Activated CD4-positive, alpha-beta T cell treated with anti-CD3 and anti-CD28 coated beads, Interleukin-2, amount 50 U/mL, for 1 hour (primary cell): ENCODE measurements around the gene TCEAL4.
"Not testable (repeated sequence)": the region's sequence is repeated elsewhere in the genome, so short reads cannot be mapped to it uniquely, and the experiment has no call there.

Experiments used
- DNase-seq: peaks from one replicate; pipeline ENCODE4 v3.0.0-alpha.2; 2020

The TCEAL4 gene

DNA sequence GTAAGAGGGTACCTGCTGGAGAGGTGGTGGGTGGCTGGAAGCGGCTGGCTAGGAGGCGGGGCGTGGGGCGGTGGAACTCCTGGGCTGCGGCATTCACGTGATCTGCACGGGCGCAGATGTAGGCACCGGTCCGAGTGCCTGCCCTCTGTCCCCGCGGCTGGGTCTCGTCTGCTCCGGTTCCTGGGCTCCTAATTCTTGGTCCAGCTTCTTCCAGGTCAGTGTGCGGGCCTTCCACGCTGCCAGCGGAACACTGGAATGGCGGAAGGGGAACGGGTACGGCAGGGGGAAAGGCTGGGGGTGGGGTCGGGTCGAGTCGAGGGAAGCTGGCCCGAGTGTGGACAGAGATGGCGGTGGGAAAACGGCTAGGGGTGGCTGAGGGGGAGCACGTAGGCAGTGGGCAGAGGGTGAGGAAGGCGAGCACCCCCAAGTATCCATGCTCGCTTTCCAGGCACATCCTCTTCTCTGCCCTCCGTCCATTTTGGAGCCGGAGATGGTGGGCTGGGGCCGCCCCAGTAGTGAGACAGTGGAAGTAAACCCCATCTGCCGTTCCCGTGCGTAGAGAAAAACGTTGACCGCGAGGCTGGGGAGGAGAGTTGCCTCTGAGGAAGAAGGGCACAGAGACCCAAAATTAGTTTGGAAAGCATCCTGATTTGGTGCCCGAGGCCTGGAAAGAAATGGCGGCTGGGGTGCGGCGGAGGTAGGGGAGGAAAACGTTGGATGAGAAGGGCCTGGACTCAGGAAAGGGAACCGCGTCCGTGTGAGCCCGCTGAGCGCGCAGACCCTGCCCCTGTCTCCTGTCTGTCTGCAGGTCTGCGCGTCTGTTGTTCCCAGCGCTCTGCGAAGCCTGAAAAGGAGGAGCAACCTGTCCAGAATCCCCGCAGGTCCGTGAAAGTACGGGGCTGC, at the start of gene TCEAL4:
TCEAL4 (plus strand) TSS at position 105 of the 903 bp plus-strand sequence. CDS start 1,161 bp downstream, outside the sequence.
- peak; percentile 6 for DNase-seq

GRCh38 chrX:103536071-103536470, 49.2 kb upstream of the TCEAL4 start:
- no peak for DNase-seq

DNA sequence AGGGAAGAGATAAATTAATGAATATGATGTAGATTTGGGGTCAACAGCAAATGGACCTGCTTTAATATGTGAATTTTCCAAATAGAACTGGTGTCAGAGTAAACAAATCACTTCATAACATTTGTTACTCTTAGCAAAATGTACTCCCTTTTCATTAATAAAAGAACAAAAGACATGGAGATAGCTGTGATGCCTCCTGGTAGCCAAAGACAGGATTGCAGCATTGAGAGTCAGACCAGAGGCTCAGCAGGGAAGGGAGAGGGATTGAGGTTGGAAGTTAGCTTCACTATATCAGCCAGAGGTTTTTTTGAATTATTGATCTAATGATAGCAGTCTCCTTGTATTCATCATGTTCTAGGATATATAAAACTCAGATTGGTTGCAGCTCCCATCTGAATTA, 48.6 kb upstream of the TCEAL4 start:
- no peak for DNase-seq

GRCh38 chrX:103537871-103538387, 47.4 kb upstream of the TCEAL4 start:
- no peak for DNase-seq

DNA sequence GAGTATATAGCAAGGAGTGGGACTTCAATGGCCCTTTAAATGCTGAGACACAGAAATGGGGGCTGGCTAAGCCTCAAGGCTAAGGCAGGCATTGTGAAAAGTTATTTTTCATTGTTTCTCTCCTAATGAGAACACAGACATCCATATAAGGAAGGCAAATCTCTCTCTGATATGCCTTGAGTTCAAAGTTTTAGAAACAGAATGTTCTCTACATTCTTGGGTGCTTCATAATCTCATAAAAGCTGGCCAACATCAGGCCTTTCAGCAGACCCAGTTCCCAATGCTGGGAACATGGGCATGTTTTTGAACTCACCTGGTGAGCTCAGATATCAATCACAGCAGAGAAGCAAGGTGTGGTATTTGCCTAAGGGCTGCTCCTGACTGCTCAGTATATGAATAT, 46.6 kb upstream of the TCEAL4 start:
- no peak for DNase-seq

DNA sequence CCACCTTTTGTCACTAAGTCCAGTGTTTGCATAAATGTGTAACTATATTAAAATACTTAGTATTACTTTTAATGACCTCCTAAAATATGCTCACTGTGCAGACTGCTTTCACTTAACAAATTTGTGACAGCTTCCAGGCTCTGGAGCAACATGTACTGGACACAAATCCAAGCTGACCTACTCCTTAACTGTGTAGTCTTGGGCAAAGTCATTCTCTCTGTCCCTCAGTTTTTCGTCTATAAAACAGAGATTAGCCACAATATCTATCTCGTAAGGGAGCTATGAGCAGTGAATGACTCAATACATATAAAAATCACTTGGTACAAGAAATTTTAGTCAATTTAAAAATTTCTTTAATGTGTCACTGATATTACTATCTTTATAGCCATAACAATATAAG, 45.6 kb upstream of the TCEAL4 start:
- no peak for DNase-seq

- DNase-seq = no peak
Measured at GRCh38 chrX:103540145-103540544, 45.2 kb upstream of the TCEAL4 start.

- DNase-seq = no peak
Measured at GRCh38 chrX:103549916-103550315, 35.4 kb upstream of the TCEAL4 start.

DNA sequence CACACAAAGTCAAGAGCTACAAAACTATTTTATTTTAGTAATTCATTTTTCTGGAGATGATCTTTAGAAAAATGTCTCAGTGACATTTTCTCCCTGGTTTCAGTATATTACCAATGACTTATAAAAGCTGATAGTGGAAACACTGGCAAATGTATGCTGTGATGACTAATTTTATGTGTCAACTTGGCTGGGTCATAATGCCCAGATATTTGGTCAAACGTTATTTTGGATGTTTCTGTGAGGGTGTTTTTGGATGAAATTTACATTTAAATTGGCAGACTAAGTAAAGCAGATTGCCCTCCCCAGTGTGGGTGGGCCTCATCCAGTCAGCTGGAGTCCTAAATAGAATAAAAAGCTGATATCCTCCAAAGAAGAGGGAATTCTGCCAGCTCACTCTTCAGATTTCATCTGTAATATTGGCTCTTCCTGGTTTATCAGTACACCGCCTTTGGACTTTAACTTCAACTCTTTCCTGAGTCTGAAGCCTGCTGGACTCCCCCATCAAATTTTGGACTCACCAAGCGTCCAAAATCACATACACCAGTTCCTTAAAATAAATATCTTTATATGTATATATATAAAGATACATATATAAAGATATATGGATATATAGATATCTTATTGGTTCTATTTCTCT, 34.8 kb upstream of the TCEAL4 start:
- DNase-seq = no peak

GRCh38 chrX:103552236-103552635, 33.1 kb upstream of the TCEAL4 start:
- DNase-seq = no peak

DNA sequence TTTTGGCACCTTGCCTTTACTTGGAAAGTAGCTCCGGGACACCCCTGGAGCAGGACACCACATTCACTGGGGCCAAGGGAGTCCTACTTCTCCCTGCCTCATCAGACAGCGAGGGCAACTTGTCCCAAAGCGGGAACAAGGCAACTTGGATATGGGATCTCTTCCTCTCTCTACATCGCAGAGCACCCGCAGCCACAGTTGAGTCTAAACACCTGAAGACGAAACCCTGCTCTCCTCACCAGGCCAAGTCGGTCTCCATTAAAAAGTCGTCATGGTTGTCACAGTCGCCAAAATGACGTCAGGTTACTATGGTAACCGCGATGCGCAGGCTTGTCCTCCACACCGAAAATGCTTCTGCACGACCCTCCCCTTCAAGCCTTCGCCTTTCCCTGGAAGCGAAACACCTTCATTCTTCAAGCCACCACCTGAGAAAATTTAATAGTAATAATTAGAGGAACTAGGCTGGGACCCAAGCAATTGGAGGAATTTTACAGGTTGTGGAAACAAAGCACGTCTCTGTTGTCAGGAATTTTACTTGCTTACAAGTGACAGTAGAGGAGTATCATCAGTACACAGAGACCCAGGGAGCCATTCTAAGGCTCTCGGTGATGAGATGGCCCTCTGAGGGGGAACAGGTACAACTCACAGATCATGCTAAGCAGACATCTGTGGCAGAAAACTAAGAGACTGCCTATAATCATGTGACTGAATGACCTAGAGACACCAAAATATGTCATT, 30.5 kb upstream of the TCEAL4 start:
- DNase-seq = peak; percentile 60

DNA sequence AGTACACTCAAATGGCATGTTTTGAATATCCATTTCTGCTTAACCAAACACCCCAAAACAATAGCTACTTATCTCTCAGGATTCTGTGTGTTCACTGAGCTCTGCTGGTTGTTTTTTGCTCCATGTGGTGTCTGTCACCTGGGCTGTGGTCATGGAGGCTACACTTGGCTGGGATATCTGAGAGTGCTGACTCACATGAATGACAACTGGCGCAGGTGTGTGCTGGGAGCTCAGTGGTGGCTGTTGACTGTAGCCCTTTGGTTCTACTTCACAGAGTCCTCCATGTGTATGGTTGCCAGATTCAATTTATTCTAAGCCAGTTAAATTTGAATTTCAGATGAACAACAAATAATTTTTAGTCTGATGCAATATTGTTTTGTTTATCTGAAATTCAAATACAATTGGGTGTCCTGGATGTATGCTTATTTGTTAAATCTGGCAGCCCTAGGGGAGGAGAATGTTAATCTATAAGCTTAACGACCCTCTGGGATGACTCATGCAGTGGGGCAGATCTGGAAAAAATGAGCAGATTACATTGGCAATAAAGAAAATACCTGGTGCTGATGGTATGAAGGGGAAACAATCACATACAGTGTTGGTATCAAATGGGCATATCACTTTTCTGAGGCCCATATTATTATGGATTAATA, 28.2 kb upstream of the TCEAL4 start:
- no peak for DNase-seq

- no peak for DNase-seq
Measured at GRCh38 chrX:103560256-103560655, 25.1 kb upstream of the TCEAL4 start.

DNA sequence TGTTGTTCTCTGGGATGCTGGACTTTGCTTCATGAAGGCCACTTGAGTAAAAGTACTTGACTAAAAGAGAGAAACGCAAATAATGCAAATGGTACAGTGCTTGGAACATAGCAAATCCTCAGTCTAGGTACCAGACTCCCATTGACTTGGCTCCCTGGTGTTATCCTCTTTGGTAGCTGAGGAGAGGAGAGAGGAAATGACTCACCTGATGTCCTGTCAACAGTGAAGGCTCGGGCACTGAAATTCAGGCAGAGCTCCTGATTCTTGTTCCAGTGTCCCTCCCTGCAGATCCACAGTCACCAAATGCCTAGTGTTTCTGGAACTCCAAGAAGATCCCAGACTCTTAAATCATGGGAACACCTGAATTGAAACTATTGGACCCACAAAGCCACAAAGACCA, 22.5 kb upstream of the TCEAL4 start:
- no peak for DNase-seq

GRCh38 chrX:103565197-103565596, 20.1 kb upstream of the TCEAL4 start:
- DNase-seq = no peak

DNA sequence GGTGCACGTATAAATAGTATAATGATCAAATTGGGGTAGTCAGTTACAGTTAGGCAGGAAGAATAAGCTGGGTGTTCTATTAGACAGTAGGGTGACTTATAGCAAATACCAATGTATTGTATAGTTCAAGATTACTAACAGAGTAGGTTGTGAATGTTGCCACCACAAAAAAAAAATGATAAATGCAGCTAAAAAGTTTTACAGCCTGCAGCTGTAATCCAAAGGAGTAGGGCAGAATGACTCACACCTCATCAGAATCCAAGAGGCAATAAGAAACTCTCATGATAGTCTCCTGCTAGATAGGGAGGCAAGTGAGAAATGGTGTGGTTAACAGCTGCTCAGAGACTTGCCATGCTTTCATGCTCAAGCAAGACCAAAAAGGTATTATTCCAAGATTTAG, 19.6 kb upstream of the TCEAL4 start:
- DNase-seq = no peak

DNA sequence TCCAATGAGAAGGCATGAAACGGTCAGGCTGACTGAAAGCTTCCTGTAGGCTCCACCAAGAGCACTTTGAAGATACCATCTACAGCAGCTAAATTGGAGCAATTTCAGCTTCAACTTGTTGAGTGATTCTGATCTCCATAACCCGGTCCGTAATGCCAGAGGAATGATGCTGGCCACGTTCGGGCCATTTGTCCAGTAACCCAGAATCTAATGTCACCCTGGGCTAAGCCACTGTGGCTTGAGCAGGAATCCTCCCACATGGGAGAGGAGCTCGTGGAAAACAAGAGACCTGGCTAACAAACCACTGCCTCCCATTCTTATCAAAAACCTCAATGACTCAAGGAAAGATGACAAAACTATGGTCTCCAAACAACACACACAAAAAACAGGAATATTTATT, 14.2 kb upstream of the TCEAL4 start:
- no peak for DNase-seq

- DNase-seq = no peak
Measured at GRCh38 chrX:103571726-103572125, 13.6 kb upstream of the TCEAL4 start.

GRCh38 chrX:103573202-103573601, 12.1 kb upstream of the TCEAL4 start:
- DNase-seq = no peak

DNA sequence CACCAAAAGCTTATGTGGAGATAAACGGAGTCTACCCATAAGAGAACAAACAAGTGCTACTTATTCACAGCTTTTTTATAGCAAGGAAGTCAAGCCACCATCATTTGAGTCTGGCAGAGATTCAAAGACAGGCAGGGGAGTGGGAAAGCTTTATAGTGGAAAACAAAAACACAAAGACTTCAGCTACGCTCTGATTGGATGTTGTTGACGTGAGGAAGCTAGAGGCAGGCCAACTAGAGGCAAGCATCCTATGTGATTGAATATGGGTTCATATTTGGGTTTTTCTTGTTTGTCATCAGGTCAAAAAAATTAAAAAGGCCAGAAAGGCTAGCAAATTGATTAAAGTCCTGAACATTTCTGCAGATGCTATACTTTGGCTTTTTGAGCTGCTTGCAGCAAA, 719 bp upstream of the TCEAL4 start:
- DNase-seq = no peak

GRCh38 chrX:103586314-103586646, 965 bp downstream of the TCEAL4 start:
- no peak for DNase-seq

- no peak for DNase-seq
Measured at GRCh38 chrX:103586659-103587058, 1.3 kb downstream of the TCEAL4 start.

GRCh38 chrX:103592295-103592694, 7.0 kb downstream of the TCEAL4 start:
- not testable (repeated sequence) for DNase-seq
